ENCODE measurements around the gene NDUFA8. TPM values are rescaled to one million over a fixed set of nuclear protein-coding genes. Genes with fewer than 3 reads are reported as not detected.

NDUFA8 gene
- total and polyA plus RNA-seq, 3 experiments from 2014 or later: 50.7 to 74.4 (median 54.6) TPM

GRCh38 chr9:122110100-122110833 is 49.3 kb downstream of the NDUFA8 start:
- H3K27me3 Mint-ChIP-seq: peaks cover 7 to 22% of the 10 kb centered on the region in 2 donors
- ChIA-PET CTCF (interaction anchor here (2.8 kb wide), 1 partner anchor 11 kb away, joined by 23 read pairs; no protein-coding TSS in a partner anchor), POLR2A (no interaction called here)
- H3K4me1 ChIP-seq (ENCODE audit: insufficient read depth, low read length): no peaks in the 10 kb centered on the region
- DNase-seq: no peak
- no peak overlapping the region for H3K4me3 ChIP-seq (ENCODE audit: low read length)
- no peaks in the 10 kb centered on the region for H3K4me1 Mint-ChIP-seq
- no peak overlapping the region for H3K27ac Mint-ChIP-seq
- H3K9me3 Mint-ChIP-seq: no peaks in the 10 kb centered on the region
- H3K36me3 ChIP-seq (ENCODE audit: insufficient read depth, low read length): no peaks in the 10 kb centered on the region
- no peaks in the 10 kb centered on the region for H3K9me3 ChIP-seq (ENCODE audit: low read length)
- no peaks in the 10 kb centered on the region for H3K36me3 Mint-ChIP-seq
- no peak overlapping the region for H3K4me3 Mint-ChIP-seq
- H3K27me3 ChIP-seq (ENCODE audit: insufficient read depth, low read length, poor library complexity, severe bottlenecking): no peaks in the 10 kb centered on the region
- H3K27ac ChIP-seq (ENCODE audit: low read depth, low read length): no peak overlapping the region

GRCh38 chr9:122109035-122109813 is 50.4 kb downstream of the NDUFA8 start:
- peaks cover 0 to 1% (median 0%) of the 10 kb centered on the region in 5 donors for H3K9me3 Mint-ChIP-seq
- ChIA-PET CTCF (interaction anchor here (0.6 to 2.8 kb wide), 2 partner anchors 10 to 241 kb away, joined by 3 to 23 read pairs; no protein-coding TSS in a partner anchor), POLR2A (no interaction called here)
- peaks cover 7 to 17% of the 10 kb centered on the region in 2 donors for H3K27me3 Mint-ChIP-seq
- no peak overlapping the region for H3K4me3 Mint-ChIP-seq
- peak overlapping the region in 1 of 8 donors; percentile 22 for H3K27ac Mint-ChIP-seq
- no peaks in the 10 kb centered on the region for H3K9me3 ChIP-seq (ENCODE audit: low read length)
- no peak for DNase-seq
- H3K27ac ChIP-seq (ENCODE audit: low read depth, low read length): no peak overlapping the region
- H3K27me3 ChIP-seq (ENCODE audit: insufficient read depth, low read length, poor library complexity, severe bottlenecking): no peaks in the 10 kb centered on the region
- no peaks in the 10 kb centered on the region for H3K4me1 Mint-ChIP-seq
- H3K36me3 Mint-ChIP-seq: peaks cover 0 to 2% (median 0%) of the 10 kb centered on the region in 3 donors
- H3K4me1 ChIP-seq (ENCODE audit: insufficient read depth, low read length): no peaks in the 10 kb centered on the region
- H3K4me3 ChIP-seq (ENCODE audit: low read length): no peak overlapping the region
- no peaks in the 10 kb centered on the region for H3K36me3 ChIP-seq (ENCODE audit: insufficient read depth, low read length)

- H3K9me3 ChIP-seq (ENCODE audit: low read length): no peaks in the 10 kb centered on the region
- no peaks in the 10 kb centered on the region for H3K4me1 ChIP-seq (ENCODE audit: insufficient read depth, low read length)
- no peaks in the 10 kb centered on the region for H3K36me3 ChIP-seq (ENCODE audit: insufficient read depth, low read length)
- H3K36me3 Mint-ChIP-seq: peaks cover 0 to 8% (median 0%) of the 10 kb centered on the region in 3 donors
- no peaks in the 10 kb centered on the region for H3K27me3 ChIP-seq (ENCODE audit: insufficient read depth, low read length, poor library complexity, severe bottlenecking)
- peaks cover 4 to 6% of the 10 kb centered on the region in 2 donors for H3K27me3 Mint-ChIP-seq
- ChIA-PET POLR2A (no interaction called here), CTCF (interaction anchor here (1.0 to 2.8 kb wide), 4 partner anchors 8 to 25 kb away, joined by 3 to 23 read pairs (median 4); no protein-coding TSS in a partner anchor)
- peaks cover 2 to 8% (median 4%) of the 10 kb centered on the region in 5 donors for H3K9me3 Mint-ChIP-seq
- no peak overlapping the region for H3K4me3 ChIP-seq (ENCODE audit: low read length)
- no peak overlapping the region for H3K4me3 Mint-ChIP-seq
- no peaks in the 10 kb centered on the region for H3K4me1 Mint-ChIP-seq
- no peak for DNase-seq
- H3K27ac Mint-ChIP-seq: no peak overlapping the region
- no peak overlapping the region for H3K27ac ChIP-seq (ENCODE audit: low read depth, low read length)
These were observed 52.2 kb downstream of the NDUFA8 start for GRCh38 chr9:122107291-122107805.

GRCh38 chr9:122106576-122106975 is 53.0 kb downstream of the NDUFA8 start:
- Mint-ChIP-seq H3K4me1 (no peaks in the 10 kb centered on the region), H3K27ac (no peak overlapping the region), H3K9me3 (peaks cover 2 to 8% (median 4%) of the 10 kb centered on the region in 5 donors), H3K27me3 (peaks cover 0 to 4% of the 10 kb centered on the region in 2 donors), H3K4me3 (no peak overlapping the region), H3K36me3 (peaks cover 0 to 8% (median 0%) of the 10 kb centered on the region in 3 donors)
- H3K27ac ChIP-seq (ENCODE audit: low read depth, low read length): no peak overlapping the region
- H3K9me3 ChIP-seq (ENCODE audit: low read length): no peaks in the 10 kb centered on the region
- no peaks in the 10 kb centered on the region for H3K4me1 ChIP-seq (ENCODE audit: insufficient read depth, low read length)
- POLR2A ChIA-PET: no interaction called here
- H3K36me3 ChIP-seq (ENCODE audit: insufficient read depth, low read length): no peaks in the 10 kb centered on the region
- H3K4me3 ChIP-seq (ENCODE audit: low read length): no peak overlapping the region
- no peak for DNase-seq
- H3K27me3 ChIP-seq (ENCODE audit: insufficient read depth, low read length, poor library complexity, severe bottlenecking): no peaks in the 10 kb centered on the region
- CTCF ChIA-PET: interaction anchor here (1.3 kb wide), 2 partner anchors 9 to 26 kb away, joined by 4 read pairs; no protein-coding TSS in a partner anchor

GRCh38 chr9:122103985-122104384 is 55.6 kb downstream of the NDUFA8 start:
- H3K4me1 ChIP-seq (ENCODE audit: insufficient read depth, low read length): peaks cover 4% of the 10 kb centered on the region
- no peak overlapping the region for H3K4me3 Mint-ChIP-seq
- H3K4me1 Mint-ChIP-seq: peaks cover 4 to 5% (median 4%) of the 10 kb centered on the region in 3 donors
- ChIA-PET CTCF (no interaction called here), POLR2A (no interaction called here)
- H3K27me3 Mint-ChIP-seq: peaks cover 3 to 6% of the 10 kb centered on the region in 2 donors
- H3K36me3 ChIP-seq (ENCODE audit: insufficient read depth, low read length): no peaks in the 10 kb centered on the region
- H3K27me3 ChIP-seq (ENCODE audit: insufficient read depth, low read length, poor library complexity, severe bottlenecking): no peaks in the 10 kb centered on the region
- H3K9me3 ChIP-seq (ENCODE audit: low read length): no peaks in the 10 kb centered on the region
- H3K9me3 Mint-ChIP-seq: peaks cover 2 to 8% (median 4%) of the 10 kb centered on the region in 5 donors
- DNase-seq: no peak
- no peak overlapping the region for H3K4me3 ChIP-seq (ENCODE audit: low read length)
- H3K27ac ChIP-seq (ENCODE audit: low read depth, low read length): no peak overlapping the region
- H3K27ac Mint-ChIP-seq: no peak overlapping the region
- peaks cover 0 to 8% (median 0%) of the 10 kb centered on the region in 3 donors for H3K36me3 Mint-ChIP-seq

- Mint-ChIP-seq H3K27me3 (peaks cover 2 to 6% of the 10 kb centered on the region in 2 donors), H3K27ac (no peak overlapping the region), H3K4me3 (no peak overlapping the region), H3K36me3 (peaks cover 0 to 8% (median 0%) of the 10 kb centered on the region in 3 donors), H3K9me3 (peaks cover 2 to 8% (median 4%) of the 10 kb centered on the region in 5 donors), H3K4me1 (peaks cover 4 to 5% (median 4%) of the 10 kb centered on the region in 3 donors)
- Histone ChIP-seq H3K27ac (ENCODE audit: low read depth, low read length) (no peak overlapping the region), H3K4me3 (ENCODE audit: low read length) (no peak overlapping the region), H3K9me3 (ENCODE audit: low read length) (no peaks in the 10 kb centered on the region), H3K36me3 (ENCODE audit: insufficient read depth, low read length) (no peaks in the 10 kb centered on the region), H3K27me3 (ENCODE audit: insufficient read depth, low read length, poor library complexity, severe bottlenecking) (no peaks in the 10 kb centered on the region), H3K4me1 (ENCODE audit: insufficient read depth, low read length) (peaks cover 4% of the 10 kb centered on the region)
- POLR2A ChIA-PET: no interaction called here
- CTCF ChIA-PET: interaction anchor here (0.8 to 2.9 kb wide), 6 partner anchors 14 to 248 kb away, joined by 3 to 16 read pairs (median 4); no protein-coding TSS in a partner anchor
- DNase-seq: no peak
These were observed 57.4 kb downstream of the NDUFA8 start for GRCh38 chr9:122102156-122102555.

GRCh38 chr9:122100756-122101155 is 58.8 kb downstream of the NDUFA8 start:
- CTCF ChIA-PET: interaction anchor here (1.2 to 2.9 kb wide), 2 partner anchors 24 to 249 kb away, joined by 7 to 16 read pairs; no protein-coding TSS in a partner anchor

More at GRCh38 chr9:122100756-122101155, 58.8 kb downstream of the NDUFA8 start:
- no peak overlapping the region for H3K27ac ChIP-seq (ENCODE audit: low read depth, low read length)
- peaks cover 0 to 8% (median 0%) of the 10 kb centered on the region in 3 donors for H3K36me3 Mint-ChIP-seq
- H3K27ac Mint-ChIP-seq: no peak overlapping the region
- no peaks in the 10 kb centered on the region for H3K9me3 ChIP-seq (ENCODE audit: low read length)
- no peak for DNase-seq
- H3K4me1 Mint-ChIP-seq: peaks cover 4 to 5% (median 4%) of the 10 kb centered on the region in 3 donors
- H3K4me3 ChIP-seq (ENCODE audit: low read length): no peak overlapping the region
- H3K36me3 ChIP-seq (ENCODE audit: insufficient read depth, low read length): no peaks in the 10 kb centered on the region
- no peaks in the 10 kb centered on the region for H3K27me3 ChIP-seq (ENCODE audit: insufficient read depth, low read length, poor library complexity, severe bottlenecking)
- no peak overlapping the region for H3K4me3 Mint-ChIP-seq
- H3K4me1 ChIP-seq (ENCODE audit: insufficient read depth, low read length): peaks cover 4% of the 10 kb centered on the region
- peaks cover 2 to 8% (median 4%) of the 10 kb centered on the region in 5 donors for H3K9me3 Mint-ChIP-seq
- POLR2A ChIA-PET: no interaction called here
- H3K27me3 Mint-ChIP-seq: peaks cover 2 to 6% of the 10 kb centered on the region in 2 donors
